ENCODE data around the gene CLPTM1. TPM values are rescaled to one million over a fixed set of nuclear protein-coding genes. Genes with fewer than 3 reads are reported as not detected.

The CLPTM1 gene
- polyA plus RNA-seq, 1 of the 3 experiments (the other 2 are of a cell fraction), result 86.5 TPM

GRCh38 chr19:44973982-44974735, 19.0 kb downstream of the CLPTM1 start:
- Histone ChIP-seq H3K79me2 (ENCODE audit: insufficient read depth) (peaks cover 8% of the 10 kb centered on the region; the same call in 1 of the 2 replicates), H3K36me3 (replicated peaks in 1 of 2; ENCODE audit: control insufficient read depth in 1 of 2, insufficient read depth in 2 of 2, low read length in 1 of 2) (peaks cover 28 to 40% of the 10 kb centered on the region in 2 experiments), H2AFZ (ENCODE audit: low read depth) (no peak overlapping the region), H3K9me2 (no peaks in the 10 kb centered on the region), H3K4me2 (no peak overlapping the region), H3K9ac (no peak overlapping the region), H3K4me1 (ENCODE audit: control insufficient read depth in 1 of 2, insufficient read depth in 2 of 2, low read depth in 1 of 2, low read length in 1 of 2) (no peaks in the 10 kb centered on the region), H3K9me3 (no peaks in the 10 kb centered on the region), H3K27me3 (ENCODE audit: insufficient read depth) (no peaks in the 10 kb centered on the region), H3K4me3 (ENCODE audit: low read depth in 2 of 2, low read length in 1 of 2) (no peak overlapping the region), H4K20me1 (ENCODE audit: insufficient read depth) (no peaks in the 10 kb centered on the region), H3F3A (replicated peaks; ENCODE audit: insufficient read depth) (no peaks in the 10 kb centered on the region), H3K27ac (ENCODE audit: low read depth in 2 of 2, low read length in 1 of 2) (no peak overlapping the region)
- ChIA-PET POLR2A (no interaction called here), CTCF (interaction anchor here (1.7 to 1.9 kb wide), 2 partner anchors 15 to 71 kb away, joined by 5 read pairs; no protein-coding TSS in a partner anchor)
- no peak for DNase-seq
- WGBS (ENCODE audit: low lambda C conversion rate), result 96% methylated on average over 19 of the region's 21 CpGs
- TF ChIP-seq ELF1 (IDR thresholded peaks at IDR 0.05), result no peak
- no peak for TF ChIP-seq MEF2A (IDR thresholded peaks at IDR 0.05; ENCODE audit: borderline replicate concordance, low read depth)
- TF ChIP-seq MXI1 (IDR thresholded peaks at IDR 0.05; ENCODE audit: low read depth, low read length), result no peak
- TF ChIP-seq SIN3A (IDR thresholded peaks at IDR 0.05; ENCODE audit: borderline replicate concordance, low read depth, low read length), result no peak
- TF ChIP-seq NFIC (IDR thresholded peaks at IDR 0.05; ENCODE audit: borderline replicate concordance), result no peak
- no peak for TF ChIP-seq PBX3 (IDR thresholded peaks at IDR 0.05)
- TF ChIP-seq MAX (IDR thresholded peaks at IDR 0.05; ENCODE audit: low read depth), result no peak
- no peak for TF ChIP-seq USF2 (IDR thresholded peaks at IDR 0.05; ENCODE audit: borderline replicate concordance, low read depth, low read length)
- TF ChIP-seq IRF3 (IDR thresholded peaks at IDR 0.05; ENCODE audit: low read depth, low read length), result no peak
- TF ChIP-seq GATA2 (CRISPR knock-in tag; IDR thresholded peaks at IDR 0.05), result no peak
- TF ChIP-seq POLR2AphosphoS5 (IDR thresholded peaks at IDR 0.05; ENCODE audit: low read depth, low read length), result no peak
- TF ChIP-seq ZBTB33 (IDR thresholded peaks at IDR 0.05; ENCODE audit: borderline replicate concordance, low read depth), result no peak
- no peak for TF ChIP-seq EZH2phosphoT487 (IDR thresholded peaks at IDR 0.05; ENCODE audit: borderline replicate concordance, low read depth)

Data from SK-N-SH (cell line).